Ectodermal cell (in vitro differentiated cells): ENCODE data around the gene EDN2.

Source experiments
- H3K27ac ChIP-seq: 2 replicates; pipeline ENCODE4 v1.7.0; 2013; ENCODE audit warnings: mild to moderate bottlenecking, low read depth, low read length; ENCODE audit not compliant: insufficient read depth, poor library complexity, severe bottlenecking
- H3K27me3 ChIP-seq: 2 replicates; pipeline ENCODE4 v1.7.0; 2013; ENCODE audit warnings: mild to moderate bottlenecking, low read length; ENCODE audit not compliant: insufficient read depth, control insufficient read depth, poor library complexity, severe bottlenecking
- H3K36me3 ChIP-seq: one replicate; pipeline ENCODE4 v1.7.0; 2013; ENCODE audit warnings: low read length; ENCODE audit not compliant: control insufficient read depth, insufficient read depth
- H3K4me1 ChIP-seq: one replicate; pipeline ENCODE4 v1.7.0; 2013; ENCODE audit warnings: low read length; ENCODE audit not compliant: control insufficient read depth, insufficient read depth
- H3K4me3 ChIP-seq: 2 replicates; pipeline ENCODE4 v1.7.0; 2013; ENCODE audit warnings: low read depth, low read length, control low read depth; ENCODE audit not compliant: insufficient read depth
- H3K9me3 ChIP-seq: 2 replicates; pipeline ENCODE4 v1.7.0; 2013; ENCODE audit warnings: mild to moderate bottlenecking, low read length, moderate library complexity; ENCODE audit not compliant: control insufficient read depth
- WGBS, 2 experiments: methylation state at CpG; one replicate each; pipeline ENCODE4 v1.1.7; 2013; ENCODE audit warnings: missing lambda C conversion rate in 2 of 2; 5-methylcytosine and 5-hydroxymethylcytosine counted together

The EDN2 gene

GRCh38 chr1:41438711-41439110 lies 45.8 kb downstream of the EDN2 start:
- Histone ChIP-seq H3K27ac (no peak overlapping the region), H3K36me3 (no peaks in the 10 kb centered on the region), H3K4me1 (peaks cover 7% of the 10 kb centered on the region), H3K9me3 (no peaks in the 10 kb centered on the region), H3K27me3 (no peaks in the 10 kb centered on the region), H3K4me3 (no peak overlapping the region)
- 89 to 100% methylated on average over 1 of the region's 1 CpG for WGBS, 2 experiments

- H3K9me3 ChIP-seq: no peaks in the 10 kb centered on the region
- no peak overlapping the region for H3K27ac ChIP-seq
- H3K36me3 ChIP-seq: no peaks in the 10 kb centered on the region
- WGBS, 2 experiments: 89 to 90% methylated on average over 3 of the region's 3 CpGs
- no peaks in the 10 kb centered on the region for H3K27me3 ChIP-seq
- peaks cover 7% of the 10 kb centered on the region for H3K4me1 ChIP-seq
- H3K4me3 ChIP-seq: no peak overlapping the region
Observed at GRCh38 chr1:41437011-41437355, 47.5 kb downstream of the EDN2 start.

DNA sequence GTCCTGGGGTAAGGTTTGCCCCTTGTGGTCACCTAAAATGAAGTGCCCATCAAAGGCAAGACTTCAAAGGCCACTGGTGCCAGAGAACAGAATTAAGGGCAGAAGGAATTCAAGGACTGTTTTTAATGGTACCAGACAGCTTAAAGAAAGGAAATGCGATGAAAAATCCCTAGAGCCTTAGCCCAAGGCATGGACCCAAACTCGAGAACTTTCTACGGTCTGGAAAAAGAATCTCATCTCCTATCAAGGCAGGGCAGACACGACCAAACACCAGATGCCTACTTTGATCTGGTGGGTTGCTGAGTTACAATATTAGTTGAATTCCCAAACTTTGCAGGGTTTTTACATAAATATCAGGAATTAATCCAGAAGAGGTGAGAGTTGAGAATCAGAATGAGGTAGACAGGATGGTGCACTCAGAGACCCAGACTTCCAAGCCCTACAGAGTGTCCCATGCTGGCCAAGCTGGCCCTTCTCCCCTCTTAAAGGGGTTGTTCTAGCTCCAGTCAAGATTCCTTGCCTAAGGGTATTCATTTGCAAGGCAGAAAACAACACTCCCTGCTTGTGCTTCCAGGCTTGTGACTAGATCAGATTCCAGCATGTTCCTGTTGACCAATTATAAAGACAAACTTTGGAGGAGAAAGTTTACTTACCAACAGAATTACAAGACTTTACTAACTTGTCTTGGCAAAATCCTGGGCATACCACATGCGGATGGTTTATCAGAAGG lies 48.0 kb downstream of the EDN2 start:
- Histone ChIP-seq H3K4me3 (no peak overlapping the region), H3K27ac (no peak overlapping the region), H3K27me3 (no peaks in the 10 kb centered on the region), H3K36me3 (no peaks in the 10 kb centered on the region), H3K4me1 (peaks cover 7% of the 10 kb centered on the region), H3K9me3 (no peaks in the 10 kb centered on the region)
- 91 to 94% methylated on average over 5 of the region's 5 CpGs for WGBS, 2 experiments

GRCh38 chr1:41435570-41436178 lies 48.8 kb downstream of the EDN2 start:
- Histone ChIP-seq H3K9me3 (no peaks in the 10 kb centered on the region), H3K4me1 (peaks cover 7% of the 10 kb centered on the region), H3K36me3 (no peaks in the 10 kb centered on the region), H3K27me3 (no peaks in the 10 kb centered on the region), H3K4me3 (no peak overlapping the region), H3K27ac (peak overlapping the region; percentile 31)
- WGBS, 2 experiments: 34% methylated on average over 15 of the region's 15 CpGs

DNA sequence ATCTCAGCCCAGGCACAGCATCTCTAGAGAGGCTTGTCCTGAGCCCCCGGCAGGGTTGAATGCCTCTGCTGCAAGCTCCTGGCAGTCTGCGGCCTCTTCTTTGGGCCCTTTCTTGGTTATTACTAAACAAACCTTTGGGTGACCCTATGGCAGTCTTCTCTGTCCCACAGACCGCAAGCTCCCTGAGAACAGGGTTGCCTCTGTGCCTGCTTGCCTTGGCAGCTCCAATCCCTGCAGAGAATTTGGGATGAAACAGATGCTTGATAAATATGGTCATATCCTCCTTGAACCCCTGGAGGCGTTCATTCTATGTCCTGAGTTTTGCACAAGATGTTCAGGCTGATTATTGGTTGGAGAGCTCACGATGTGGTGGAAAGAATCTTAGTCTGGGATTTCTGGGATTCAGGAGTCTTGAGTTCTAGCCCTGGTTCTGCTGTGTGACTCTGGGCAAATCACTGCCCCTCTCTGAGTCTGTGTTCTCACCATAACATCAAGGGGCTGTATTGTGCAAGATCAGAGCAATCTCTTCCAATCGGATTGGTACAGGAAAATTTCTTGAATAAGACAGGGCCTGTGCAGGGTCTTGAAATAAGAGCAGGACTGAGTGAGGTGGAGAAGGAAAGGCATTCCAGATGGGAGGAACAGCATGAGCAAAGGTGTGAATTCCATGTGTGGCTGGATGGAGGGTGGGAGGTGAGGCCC lies 49.6 kb downstream of the EDN2 start:
- Histone ChIP-seq H3K9me3 (no peaks in the 10 kb centered on the region), H3K36me3 (no peaks in the 10 kb centered on the region), H3K4me1 (peaks cover 7% of the 10 kb centered on the region), H3K27me3 (no peaks in the 10 kb centered on the region), H3K4me3 (no peak overlapping the region), H3K27ac (no peak overlapping the region)
- 84 to 88% methylated on average over 6 of the region's 6 CpGs for WGBS, 2 experiments

GRCh38 chr1:41434306-41434705 lies 50.2 kb downstream of the EDN2 start:
- Histone ChIP-seq H3K27ac (no peak overlapping the region), H3K27me3 (no peaks in the 10 kb centered on the region), H3K4me1 (peaks cover 7% of the 10 kb centered on the region), H3K4me3 (no peak overlapping the region), H3K36me3 (no peaks in the 10 kb centered on the region), H3K9me3 (no peaks in the 10 kb centered on the region)
- WGBS, 2 experiments: 89 to 92% methylated on average over 5 of the region's 5 CpGs

DNA sequence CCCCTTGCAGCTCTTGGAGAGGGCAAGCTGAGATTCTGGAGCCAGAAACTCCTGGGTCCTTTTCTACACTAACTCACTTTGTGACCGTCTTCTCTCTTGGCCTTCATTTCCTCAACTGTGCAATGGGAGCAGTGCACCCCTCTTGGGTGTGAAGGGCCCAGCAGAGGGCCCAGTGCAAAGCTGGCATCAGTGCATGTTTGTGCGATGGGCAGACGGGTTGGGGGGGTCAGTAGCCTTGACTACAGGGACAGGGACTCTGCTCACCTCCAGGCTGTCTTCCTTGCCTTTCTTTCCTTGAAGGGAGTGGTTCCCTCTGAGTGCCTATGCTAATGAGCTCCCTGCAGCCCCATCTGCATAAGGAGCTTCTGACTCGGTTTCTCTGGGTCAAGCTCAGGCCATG lies 51.0 kb downstream of the EDN2 start:
- H3K36me3 ChIP-seq: no peaks in the 10 kb centered on the region
- H3K4me3 ChIP-seq: no peak overlapping the region
- WGBS, 2 experiments: 80 to 85% methylated on average over 4 of the region's 4 CpGs
- H3K27ac ChIP-seq: no peak overlapping the region
- H3K4me1 ChIP-seq: peaks cover 7% of the 10 kb centered on the region
- no peaks in the 10 kb centered on the region for H3K27me3 ChIP-seq
- H3K9me3 ChIP-seq: no peaks in the 10 kb centered on the region

DNA sequence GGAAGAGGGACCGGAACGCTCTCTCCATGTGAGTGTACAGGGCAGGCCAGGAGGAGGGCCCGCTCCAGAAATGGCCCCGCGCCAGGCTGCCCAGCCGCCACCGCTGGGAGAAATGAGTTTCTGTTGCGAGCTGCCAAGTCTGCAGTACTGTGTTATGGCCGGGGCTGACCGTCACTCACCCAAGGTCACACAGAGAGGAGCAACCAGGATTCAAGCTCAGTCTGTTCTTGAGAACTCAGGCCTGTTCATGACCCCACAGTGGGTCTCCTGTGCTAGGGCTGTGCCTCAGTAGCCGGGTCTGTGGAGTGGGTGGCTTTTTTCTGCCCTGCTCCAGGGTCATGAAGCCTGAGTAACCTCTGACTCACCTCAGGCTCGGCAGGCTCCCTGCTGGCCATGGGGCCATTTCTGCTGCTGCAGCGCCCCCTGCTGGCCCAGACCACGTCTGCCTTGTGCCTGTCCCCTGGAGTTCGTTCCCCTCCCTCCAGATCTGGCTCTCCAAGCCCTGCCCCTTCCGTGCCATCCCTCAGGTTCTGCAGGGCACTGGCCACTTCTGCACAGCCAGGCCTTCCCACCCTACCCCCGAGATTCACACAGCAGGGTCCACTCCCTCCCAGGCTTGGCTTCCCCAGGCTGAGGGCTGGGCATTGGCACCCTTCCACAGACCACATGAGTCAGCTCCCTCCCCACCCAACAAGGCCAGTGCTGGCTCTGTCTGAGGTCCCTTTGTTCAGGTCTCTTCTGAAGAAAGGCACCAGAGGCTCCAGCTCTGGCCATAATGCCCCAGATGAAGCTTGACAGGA lies 51.8 kb downstream of the EDN2 start:
- no peaks in the 10 kb centered on the region for H3K36me3 ChIP-seq
- peaks cover 7% of the 10 kb centered on the region for H3K4me1 ChIP-seq
- no peak overlapping the region for H3K27ac ChIP-seq
- 54 to 55% methylated on average over 17 of the region's 17 CpGs for WGBS, 2 experiments
- no peaks in the 10 kb centered on the region for H3K27me3 ChIP-seq
- no peaks in the 10 kb centered on the region for H3K9me3 ChIP-seq
- no peak overlapping the region for H3K4me3 ChIP-seq

GRCh38 chr1:41431490-41432350 lies 52.8 kb downstream of the EDN2 start:
- no peak overlapping the region for H3K27ac ChIP-seq
- no peak overlapping the region for H3K4me3 ChIP-seq
- 92 to 94% methylated on average over 20 of the region's 20 CpGs for whole genome bisulfite sequencing, 2 experiments
- no peaks in the 10 kb centered on the region for H3K27me3 ChIP-seq
- H3K4me1 ChIP-seq: peaks cover 7% of the 10 kb centered on the region
- no peaks in the 10 kb centered on the region for H3K9me3 ChIP-seq
- no peaks in the 10 kb centered on the region for H3K36me3 ChIP-seq
